Liver (tissue), 3 donors: ENCODE results near the gene PRKCD.

Source experiments
- ATF3 ChIP-seq: IDR thresholded peaks from 2 replicates; pipeline ENCODE4 v1.6.1; 2016; ENCODE audit warnings: antibody characterized with exemption
- CTCF ChIP-seq: fragments of 150-350 bp; IDR thresholded peaks from 2 replicates; pipeline ENCODE4 v1.5.1; 2017; ENCODE audit warnings: improper control_type of control experiment, low read depth, low read length; ENCODE audit not compliant: missing input control
- HNF4A ChIP-seq, 2 donors: conservative IDR thresholded peaks; 2 replicates each; pipeline ENCODE4 v1.6.1; 2016; ENCODE audit warnings: antibody characterized with exemption in 2 of 2, mild to moderate bottlenecking in 2 of 2
- MAX ChIP-seq: IDR thresholded peaks from 2 replicates; pipeline ENCODE4 v1.6.1; 2016; ENCODE audit warnings: antibody characterized with exemption
- YY1 ChIP-seq: IDR thresholded peaks from 2 replicates; pipeline ENCODE4 v1.6.1; 2016; ENCODE audit warnings: antibody characterized with exemption, mild to moderate bottlenecking
- donor health status: healthy.
- donor health status: healthy.

GRCh38 chr3:53129344-53129743 lies 31.7 kb upstream of the PRKCD start:
- TF ChIP-seq ATF3 (no peak), MAX (no peak), YY1 (no peak), CTCF (no peak), HNF4A (conservative IDR thresholded peaks at IDR 0.05) (no peak)
